GM12874 (cell line): Measurements from ENCODE around the gene MUSK.

Source experiments
- TF ChIP-seq, protein P1 (sequence below): IDR thresholded peaks from 2 replicates; pipeline ENCODE4 v1.5.1; 2011; ENCODE audit warnings: low read depth, mild to moderate bottlenecking, control low read depth, low read length, moderate library complexity; ENCODE audit not compliant: insufficient read depth

MUSK gene

GRCh38 chr9:110750272-110750671, 81.7 kb downstream of the MUSK start:
- TF ChIP-seq, protein P1, sequence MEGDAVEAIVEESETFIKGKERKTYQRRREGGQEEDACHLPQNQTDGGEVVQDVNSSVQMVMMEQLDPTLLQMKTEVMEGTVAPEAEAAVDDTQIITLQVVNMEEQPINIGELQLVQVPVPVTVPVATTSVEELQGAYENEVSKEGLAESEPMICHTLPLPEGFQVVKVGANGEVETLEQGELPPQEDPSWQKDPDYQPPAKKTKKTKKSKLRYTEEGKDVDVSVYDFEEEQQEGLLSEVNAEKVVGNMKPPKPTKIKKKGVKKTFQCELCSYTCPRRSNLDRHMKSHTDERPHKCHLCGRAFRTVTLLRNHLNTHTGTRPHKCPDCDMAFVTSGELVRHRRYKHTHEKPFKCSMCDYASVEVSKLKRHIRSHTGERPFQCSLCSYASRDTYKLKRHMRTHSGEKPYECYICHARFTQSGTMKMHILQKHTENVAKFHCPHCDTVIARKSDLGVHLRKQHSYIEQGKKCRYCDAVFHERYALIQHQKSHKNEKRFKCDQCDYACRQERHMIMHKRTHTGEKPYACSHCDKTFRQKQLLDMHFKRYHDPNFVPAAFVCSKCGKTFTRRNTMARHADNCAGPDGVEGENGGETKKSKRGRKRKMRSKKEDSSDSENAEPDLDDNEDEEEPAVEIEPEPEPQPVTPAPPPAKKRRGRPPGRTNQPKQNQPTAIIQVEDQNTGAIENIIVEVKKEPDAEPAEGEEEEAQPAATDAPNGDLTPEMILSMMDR: no peak

GRCh38 chr9:110751971-110752370, 83.4 kb downstream of the MUSK start:
- TF ChIP-seq, protein P1: no peak

GRCh38 chr9:110752766-110753165, 84.2 kb downstream of the MUSK start:
- TF ChIP-seq, protein P1: no peak

DNA sequence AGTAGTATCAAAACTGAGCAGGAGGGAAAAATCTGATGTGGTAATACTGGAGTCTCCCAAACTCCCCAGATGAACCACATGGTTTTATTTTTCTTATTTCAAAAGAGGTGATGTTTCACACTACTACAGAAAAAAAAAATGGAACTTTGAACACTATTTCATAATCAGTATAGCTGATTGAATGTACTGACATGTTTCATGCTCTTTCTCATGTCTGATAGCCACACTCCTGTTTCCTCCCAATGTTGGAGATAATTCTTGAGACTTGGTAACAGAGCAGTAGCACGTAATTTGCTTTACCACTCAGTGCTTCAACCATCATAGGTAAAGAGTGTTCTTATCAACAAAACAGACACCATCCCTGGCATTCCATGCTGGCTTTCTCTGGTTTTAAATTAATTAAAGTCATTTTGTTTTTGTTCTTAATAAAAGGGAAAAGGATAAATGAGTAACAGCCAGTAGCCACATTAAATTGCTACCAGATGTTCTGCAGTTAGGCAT, 85.2 kb downstream of the MUSK start:
- TF ChIP-seq, protein P1: no peak

DNA sequence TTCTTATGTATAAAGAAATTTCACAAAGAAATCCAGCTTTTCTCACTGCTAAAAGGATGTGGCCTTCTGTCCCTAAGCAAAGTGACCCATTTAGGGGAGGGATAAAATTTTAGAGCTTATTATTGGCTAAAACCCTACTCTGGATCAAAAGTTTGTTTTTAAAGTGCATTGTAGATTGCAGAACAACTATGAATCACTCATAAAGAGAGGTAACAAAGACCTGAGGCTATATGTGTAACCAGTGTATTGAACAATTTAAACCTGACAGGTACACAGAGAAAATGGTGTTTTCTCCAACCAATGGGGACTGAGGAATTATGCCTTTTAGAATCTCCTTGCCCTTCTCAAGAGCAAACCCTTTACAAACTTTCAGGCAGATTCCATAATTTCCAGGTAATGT, 86.6 kb downstream of the MUSK start:
- TF ChIP-seq, protein P1: no peak

DNA sequence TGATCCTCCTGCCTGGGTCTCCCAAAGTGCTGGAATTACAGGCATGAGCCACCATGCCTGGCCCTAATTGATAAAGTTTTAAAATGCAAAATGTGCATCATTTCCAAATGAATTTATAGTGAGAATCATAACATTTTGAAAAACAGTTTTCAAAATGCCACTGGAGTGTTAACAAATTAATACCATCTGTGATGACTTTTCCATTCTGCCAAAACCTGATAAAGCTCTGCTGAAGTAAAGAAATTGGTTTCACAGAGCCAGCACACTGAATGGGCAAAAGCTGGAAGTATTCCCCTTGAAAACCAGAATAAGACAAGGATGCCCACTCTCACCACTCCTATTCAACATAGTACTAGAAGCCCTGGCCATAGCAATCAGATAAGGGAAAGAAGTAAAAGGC, 89.6 kb downstream of the MUSK start:
- TF ChIP-seq, protein P1: no peak

- TF ChIP-seq, protein P1: no peak
These were observed 94.2 kb downstream of the MUSK start for GRCh38 chr9:110762783-110763182.
